GM23338 (cell line): Measurements from ENCODE around the gene MATCAP1. TPM values are rescaled to one million over a fixed set of nuclear protein-coding genes. Genes with fewer than 3 reads are reported as not detected.

Experiments
- ATAC-seq: fragments of 200-7000 bp; cut with Tn5 transposase; 3 replicates; pipeline ENCODE4 v1.9.1; 2020
- DNase-seq: peaks from one replicate; pipeline ENCODE4 v3.0.0-alpha.2; 2015; ENCODE audit warnings: low spot score
- H2AFZ ChIP-seq: fragments of 200-600 bp; sonication (generic); 2 replicates; pipeline ENCODE4 v1.8.0; 2016; ENCODE audit warnings: antibody characterized with exemption, mild to moderate bottlenecking, moderate library complexity
- H3F3A ChIP-seq: fragments of 200-600 bp; sonication (generic); replicated peaks from 2 replicates; pipeline ENCODE4 v1.8.0; 2017; ENCODE audit warnings: antibody characterized with exemption, mixed run types, low read depth
- H3K27ac ChIP-seq: fragments of 200-600 bp; sonication (generic); 2 replicates; pipeline ENCODE4 v1.6.1; 2016; ENCODE audit warnings: low read depth
- H3K27me3 ChIP-seq: fragments of 200-600 bp; sonication (generic); 2 replicates; pipeline ENCODE4 v1.8.0; 2016; ENCODE audit warnings: mild to moderate bottlenecking, mixed run types, moderate library complexity; ENCODE audit not compliant: insufficient read depth
- H3K36me3 ChIP-seq: fragments of 200-600 bp; sonication (generic); 2 replicates; pipeline ENCODE4 v1.8.0; 2016; ENCODE audit warnings: mild to moderate bottlenecking; ENCODE audit not compliant: insufficient read depth
- H3K4me1 ChIP-seq: fragments of 200-600 bp; sonication (generic); 2 replicates; pipeline ENCODE4 v1.8.0; 2016; ENCODE audit warnings: mild to moderate bottlenecking, moderate library complexity; ENCODE audit not compliant: insufficient read depth
- H3K4me2 ChIP-seq: fragments of 200-600 bp; sonication (generic); 2 replicates; pipeline ENCODE4 v1.7.1; 2017; ENCODE audit warnings: mixed run types
- H3K4me3 ChIP-seq: fragments of 200-600 bp; sonication (generic); 2 replicates; pipeline ENCODE4 v1.6.1; 2016; ENCODE audit warnings: mixed run types
- H3K79me2 ChIP-seq: fragments of 200-600 bp; sonication (generic); replicated peaks from 2 replicates; pipeline ENCODE4 v1.8.0; 2017; ENCODE audit warnings: mild to moderate bottlenecking; ENCODE audit not compliant: insufficient read depth
- H3K9me2 ChIP-seq: fragments of 200-600 bp; sonication (generic); 2 replicates; pipeline ENCODE4 v1.8.0; 2017; ENCODE audit not compliant: insufficient read depth
- H4K20me1 ChIP-seq: fragments of 200-600 bp; sonication (generic); replicated peaks from 2 replicates; pipeline ENCODE4 v1.8.0; 2017; ENCODE audit warnings: mild to moderate bottlenecking; ENCODE audit not compliant: insufficient read depth
- H3K27ac Mint-ChIP-seq: 2 replicates; pipeline ENCODE4 v1.8.0; 2020; ENCODE audit warnings: inconsistent platforms, mild to moderate bottlenecking, moderate library complexity, mixed read lengths
- H3K27me3 Mint-ChIP-seq: 3 replicates; pipeline ENCODE4 v1.8.0; 2022; ENCODE audit warnings: low read depth, mild to moderate bottlenecking, moderate library complexity, mixed read lengths, inconsistent platforms; ENCODE audit not compliant: insufficient read depth, poor library complexity
- H3K36me3 Mint-ChIP-seq: 3 replicates; pipeline ENCODE4 v1.8.0; 2021; ENCODE audit warnings: low read depth, mild to moderate bottlenecking, inconsistent platforms, moderate library complexity, mixed read lengths
- H3K4me1 Mint-ChIP-seq: 3 replicates; pipeline ENCODE4 v1.8.0; 2020; ENCODE audit warnings: mild to moderate bottlenecking, inconsistent platforms, mixed read lengths
- H3K4me3 Mint-ChIP-seq: 3 replicates; pipeline ENCODE4 v1.8.0; 2021; ENCODE audit warnings: moderate library complexity, mild to moderate bottlenecking, inconsistent platforms, mixed read lengths
- H3K9me3 Mint-ChIP-seq: 3 replicates; pipeline ENCODE4 v1.8.0; 2020; ENCODE audit warnings: moderate library complexity, mild to moderate bottlenecking, inconsistent platforms, mixed read lengths
- CREB1 ChIP-seq: fragments of 250-450 bp; sonication (Bioruptor Pico); IDR thresholded peaks from 2 replicates; pipeline ENCODE4 v1.5.0; 2020; ENCODE audit warnings: low read depth, mild to moderate bottlenecking, moderate library complexity
- CTCF ChIP-seq, 2 experiments: fragments of 200-600 bp in 1 of 2; sonication (generic) in 1 of 2; conservative IDR thresholded peaks; 2 replicates each; pipeline versions ENCODE4 v1.5.1 to v1.6.1; 2016 to 2017; ENCODE audit warnings: antibody characterized with exemption in 2 of 2, low read depth in 2 of 2, mild to moderate bottlenecking in 2 of 2, moderate library complexity in 1 of 2
- EZH2 ChIP-seq: fragments of 200-600 bp; sonication (generic); IDR thresholded peaks from one replicate; pipeline ENCODE4 v1.8.0; 2017; ENCODE audit warnings: antibody characterized with exemption, mild to moderate bottlenecking, low read depth; ENCODE audit not compliant: unreplicated experiment
- EZH2phosphoT487 ChIP-seq: fragments of 200-600 bp; sonication (generic); IDR thresholded peaks from one replicate; pipeline ENCODE4 v1.8.1; 2018; ENCODE audit warnings: antibody characterized with exemption; ENCODE audit not compliant: unreplicated experiment
- JUNB ChIP-seq: IDR thresholded peaks from one replicate; pipeline ENCODE4 v1.6.1; 2016; ENCODE audit warnings: antibody characterized with exemption; ENCODE audit not compliant: unreplicated experiment
- NANOG ChIP-seq: IDR thresholded peaks from 2 replicates; pipeline ENCODE4 v1.6.1; 2016; ENCODE audit warnings: antibody characterized with exemption, borderline replicate concordance
- POLR2AphosphoS5 ChIP-seq: IDR thresholded peaks from 2 replicates; pipeline ENCODE4 v1.6.1; 2016; ENCODE audit warnings: antibody characterized with exemption, low read depth
- REST ChIP-seq: IDR thresholded peaks from one replicate; pipeline ENCODE4 v1.6.1; 2018; ENCODE audit warnings: antibody characterized with exemption; ENCODE audit not compliant: unreplicated experiment
- STAT1 ChIP-seq: IDR thresholded peaks from one replicate; pipeline ENCODE4 v1.6.1; 2016; ENCODE audit warnings: antibody characterized with exemption; ENCODE audit not compliant: unreplicated experiment
- ZNF114 ChIP-seq: fragments of 250-450 bp; sonication (Bioruptor Pico); IDR thresholded peaks from 2 replicates; pipeline ENCODE4 v1.5.0; 2020; ENCODE audit warnings: mild to moderate bottlenecking, moderate library complexity
- ZNF331 ChIP-seq: fragments of 250-450 bp; sonication (Bioruptor Pico); IDR thresholded peaks from 2 replicates; pipeline ENCODE4 v1.5.0; 2020; ENCODE audit warnings: low read depth, mild to moderate bottlenecking, moderate library complexity
- ZNF462 ChIP-seq: fragments of 250-450 bp; sonication (Bioruptor Pico); IDR thresholded peaks from 2 replicates; pipeline ENCODE4 v1.5.0; 2020; ENCODE audit warnings: mild to moderate bottlenecking, moderate library complexity
- polyA plus RNA-seq: library from polyadenylated mRNA; unstranded; fragments of >200 nt; fragmentation: Nextera tagmentation; extraction: Ambion mirVana; gene quantifications from 2 replicates; pipeline ENCODE4 v1.2.1, GENCODE V29; 2016
- total RNA-seq: library from RNA; depleted of rRNA; stranded (reverse); fragments of >200 nt; shearing (Covaris generic); gene quantifications from 2 replicates; pipeline ENCODE4 v1.2.3, GENCODE V29; 2014
- TF ChIP-seq, protein P1 (sequence below): IDR thresholded peaks from 2 replicates; pipeline ENCODE4 v1.6.1; 2016; ENCODE audit warnings: antibody characterized with exemption

MATCAP1 gene
- total and polyA plus RNA-seq, 2 experiments from 2014 or later = 9.5 to 22.7 TPM

DNA sequence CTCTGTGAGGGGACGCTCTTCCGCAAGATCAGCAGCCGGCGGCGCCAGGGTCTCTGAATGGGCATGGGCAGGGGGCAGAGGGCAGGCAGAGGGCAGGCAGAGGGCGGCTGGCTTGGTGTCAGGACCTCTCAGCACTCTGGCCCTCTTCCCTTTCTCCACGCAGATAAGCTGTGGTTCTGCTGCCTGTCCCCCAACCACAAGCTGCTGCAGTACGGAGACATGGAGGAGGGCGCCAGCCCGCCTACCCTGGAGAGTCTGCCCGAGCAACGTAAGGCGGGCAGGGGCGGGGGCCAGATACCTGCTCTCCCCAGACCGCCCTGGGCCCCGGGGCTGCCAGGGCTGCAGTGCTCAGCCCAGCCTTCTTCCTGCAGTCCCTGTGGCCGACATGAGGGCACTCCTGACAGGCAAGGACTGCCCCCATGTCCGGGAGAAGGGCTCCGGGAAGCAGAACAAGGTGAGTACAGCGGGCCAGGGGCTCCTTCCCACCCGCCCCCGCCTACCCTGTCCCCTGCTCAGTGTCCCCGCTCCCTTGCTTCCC lies 19.3 kb upstream of the MATCAP1 start:
- Histone ChIP-seq H3F3A (peaks cover 7% of the 10 kb centered on the region; the same call in 1 of the 2 replicates), H3K79me2 (no peaks in the 10 kb centered on the region), H3K4me2 (no peak overlapping the region), H3K4me3 (no peak overlapping the region), H3K27ac (no peak overlapping the region), H3K36me3 (no peaks in the 10 kb centered on the region), H4K20me1 (no peaks in the 10 kb centered on the region; the same call in 1 of the 2 replicates), H3K27me3 (no peaks in the 10 kb centered on the region), H2AFZ (no peak overlapping the region), H3K9me2 (no peaks in the 10 kb centered on the region), H3K4me1 (peaks cover 9% of the 10 kb centered on the region)
- peaks cover 10% of the 10 kb centered on the region; the same call in 2 of the 3 replicates for H3K36me3 Mint-ChIP-seq
- TF ChIP-seq CREB1 (CRISPR knock-in tag) = no peak
- no peak for TF ChIP-seq EZH2phosphoT487
- no peak for TF ChIP-seq CTCF (conservative IDR thresholded peaks at IDR 0.05; ENCODE audit: low read depth in 2 of 2)
- no peak for TF ChIP-seq NANOG
- no peak for TF ChIP-seq ZNF462 (CRISPR knock-in tag)
- no peak for TF ChIP-seq STAT1
- TF ChIP-seq JUNB = no peak
- no peak for TF ChIP-seq REST
- TF ChIP-seq ZNF331 (CRISPR knock-in tag) = no peak
- TF ChIP-seq, protein P1, sequence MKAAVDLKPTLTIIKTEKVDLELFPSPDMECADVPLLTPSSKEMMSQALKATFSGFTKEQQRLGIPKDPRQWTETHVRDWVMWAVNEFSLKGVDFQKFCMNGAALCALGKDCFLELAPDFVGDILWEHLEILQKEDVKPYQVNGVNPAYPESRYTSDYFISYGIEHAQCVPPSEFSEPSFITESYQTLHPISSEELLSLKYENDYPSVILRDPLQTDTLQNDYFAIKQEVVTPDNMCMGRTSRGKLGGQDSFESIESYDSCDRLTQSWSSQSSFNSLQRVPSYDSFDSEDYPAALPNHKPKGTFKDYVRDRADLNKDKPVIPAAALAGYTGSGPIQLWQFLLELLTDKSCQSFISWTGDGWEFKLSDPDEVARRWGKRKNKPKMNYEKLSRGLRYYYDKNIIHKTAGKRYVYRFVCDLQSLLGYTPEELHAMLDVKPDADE = no peak
- no peak for TF ChIP-seq POLR2AphosphoS5
- TF ChIP-seq ZNF114 = no peak
- no peak for TF ChIP-seq EZH2
- H3K4me3 Mint-ChIP-seq = no peak overlapping the region
- peaks cover 11% of the 10 kb centered on the region for H3K4me1 Mint-ChIP-seq
- no peaks in the 10 kb centered on the region for H3K9me3 Mint-ChIP-seq
- no peak for ATAC-seq
- peaks cover 15% of the 10 kb centered on the region for H3K27me3 Mint-ChIP-seq
- no peak overlapping the region for H3K27ac Mint-ChIP-seq
- DNase-seq = no peak
